Left cardiac atrium (tissue), 4 donors: ENCODE data around the gene RHEBL1. TPM values are rescaled to one million over a fixed set of nuclear protein-coding genes. Genes with fewer than 3 reads are reported as not detected.

Experiments
- ATAC-seq, 2 donors: fragments of 200-7000 bp; cut with Tn5 transposase; one replicate each; pipeline ENCODE4 v1.9.1; 2020; ENCODE audit warnings: mild to moderate bottlenecking in 2 of 2, moderate library complexity in 2 of 2
- DNase-seq: peaks from one replicate; pipeline ENCODE4 v3.0.0-alpha.2; 2020
- intact Hi-C, 2 donors: fragments of 100-400 bp; cut with DNase I; formaldehyde crosslinking; loops; one replicate each; pipeline versions ENCODE4 v1.14.1 to v1.15.1; 2022 to 2023
- total RNA-seq, 2 donors: library from RNA; stranded (reverse); fragmentation: NEBNext Ultra II Directional; extraction: Animal tissue kit (Norgen Biotek cat#: 25700); gene quantifications; one replicate each; pipeline ENCODE4 v1.2.1, GENCODE V29; 2021
- donor health status: DM: no; HTN: yes; CAD: no.
- donor health status: DM: no; HTN: yes; CAD: no; lungs with severe emphysema.
- donor health status: DM: yes; HTN: yes; CAD: no.
- donor health status: Dilated cardiomyopathy.

The RHEBL1 gene
- total RNA-seq, 2 donors from 2014 or later: 0.24 to 0.41 TPM

DNA sequence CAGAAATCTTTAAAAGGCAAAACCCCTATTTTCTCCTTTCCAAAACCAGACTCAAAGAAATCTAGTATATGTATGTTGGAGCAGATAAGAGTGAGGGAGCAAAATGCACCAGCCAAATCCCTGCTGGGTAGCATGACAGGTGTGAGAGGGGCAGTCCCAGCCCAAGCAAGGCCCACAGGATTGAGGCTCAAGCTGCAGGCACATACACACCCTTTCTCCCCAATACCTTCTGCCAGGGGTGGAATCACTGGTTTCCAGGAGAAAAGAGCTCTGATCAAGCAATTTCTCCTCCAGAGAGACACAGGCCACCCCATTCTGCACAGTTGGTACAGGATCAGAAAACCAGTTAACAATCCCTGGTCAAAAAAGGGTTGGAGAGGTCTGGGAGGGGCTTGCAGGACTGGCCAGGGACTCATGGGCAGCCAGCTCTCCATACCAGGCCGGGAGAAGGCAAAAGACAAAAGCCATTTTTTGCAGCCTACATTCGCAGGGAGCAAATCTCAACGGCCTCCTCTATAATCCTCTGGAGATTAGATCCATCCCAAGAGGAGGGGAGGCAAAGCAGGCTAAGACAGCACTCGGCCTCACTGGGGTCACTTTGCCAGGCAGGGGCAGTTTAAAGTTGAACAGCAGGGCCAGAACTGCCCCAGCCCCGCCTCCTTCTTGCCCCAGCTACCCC, 11.3 kb downstream of the RHEBL1 start:
- ATAC-seq: no peak
- intact Hi-C loops: no loop called here
- DNase-seq: no peak

DNA sequence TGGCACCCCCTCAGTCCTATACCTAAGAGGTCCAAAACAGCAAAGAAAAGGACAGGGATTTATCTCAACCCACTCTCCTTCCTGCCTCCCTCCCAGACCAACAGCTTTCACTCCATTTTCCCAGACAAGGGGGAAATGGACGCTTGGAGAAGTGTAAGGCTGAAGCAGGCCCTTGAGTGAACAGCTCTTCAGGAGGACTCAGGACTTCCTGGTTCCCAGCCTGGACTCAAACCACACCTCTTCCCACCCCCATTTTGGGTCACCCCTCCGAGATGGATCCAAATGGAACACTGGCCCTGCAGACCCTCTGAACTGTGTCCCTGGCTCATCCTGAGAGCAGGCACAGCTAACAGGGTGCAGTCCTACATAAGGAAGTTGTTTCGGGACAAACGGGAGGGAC, 11.9 kb downstream of the RHEBL1 start:
- DNase-seq (no peak), ATAC-seq (no peak)
- intact Hi-C loops: no loop called here

DNA sequence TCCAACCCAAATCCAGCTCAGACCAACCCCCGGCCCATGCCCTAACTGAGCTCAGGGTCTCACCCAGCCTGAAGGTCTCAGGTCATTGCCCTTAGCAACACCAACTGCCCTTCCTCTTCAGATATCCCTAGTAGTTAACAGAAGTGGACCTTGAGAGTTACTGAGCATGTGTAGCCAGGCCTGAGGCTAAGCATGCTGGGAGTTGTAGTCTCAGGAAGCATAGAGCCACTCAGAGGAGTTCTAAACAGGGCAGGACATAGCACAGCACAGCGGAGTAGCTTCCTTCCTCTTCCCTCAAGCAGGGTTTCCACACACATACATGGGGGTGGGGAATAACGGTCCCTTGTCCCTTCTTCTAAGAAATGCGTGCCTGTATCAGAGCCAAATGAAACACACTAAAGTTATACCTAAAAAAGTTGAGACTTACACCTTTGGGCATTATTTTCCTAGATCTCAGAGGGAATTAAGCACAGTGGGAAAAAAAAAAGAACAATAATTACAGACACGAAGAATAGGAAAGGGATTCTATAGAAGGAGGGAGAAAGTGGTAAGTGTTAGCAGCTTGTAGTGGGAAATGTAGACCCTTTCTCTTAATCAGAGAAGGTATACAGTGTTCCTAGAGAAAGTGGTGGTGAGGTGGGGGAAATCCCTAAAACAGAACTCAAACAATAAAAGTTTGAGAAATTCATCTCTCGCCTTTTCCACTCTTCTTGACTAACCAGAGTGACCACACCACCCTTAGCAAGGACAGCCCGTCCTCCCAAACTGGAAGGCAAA, 13.6 kb downstream of the RHEBL1 start:
- ATAC-seq (peak; percentile 42 to 65), DNase-seq (peak; percentile 68)
- intact Hi-C loops: no loop called here

DNA sequence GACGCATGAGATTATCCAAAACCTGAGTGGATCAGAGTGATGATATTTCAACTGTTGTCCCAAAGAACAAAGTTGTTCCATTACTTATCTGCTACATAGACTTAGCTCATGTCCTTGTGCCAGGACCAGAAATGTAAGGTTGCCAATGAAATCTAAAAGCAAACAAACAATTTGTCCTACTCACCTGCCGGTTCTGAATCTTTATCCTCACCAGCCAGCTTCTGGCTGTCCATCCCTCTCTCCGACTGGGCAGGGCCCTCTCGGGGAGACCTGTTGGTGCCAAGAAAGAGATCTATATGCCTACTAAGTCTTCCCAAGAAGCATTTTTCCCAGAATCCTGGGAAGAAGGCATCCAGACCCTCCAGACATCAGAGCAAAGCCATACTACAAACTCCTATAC, 14.7 kb downstream of the RHEBL1 start:
- ATAC-seq (no peak), DNase-seq (no peak)
- intact Hi-C loops: no loop called here

DNA sequence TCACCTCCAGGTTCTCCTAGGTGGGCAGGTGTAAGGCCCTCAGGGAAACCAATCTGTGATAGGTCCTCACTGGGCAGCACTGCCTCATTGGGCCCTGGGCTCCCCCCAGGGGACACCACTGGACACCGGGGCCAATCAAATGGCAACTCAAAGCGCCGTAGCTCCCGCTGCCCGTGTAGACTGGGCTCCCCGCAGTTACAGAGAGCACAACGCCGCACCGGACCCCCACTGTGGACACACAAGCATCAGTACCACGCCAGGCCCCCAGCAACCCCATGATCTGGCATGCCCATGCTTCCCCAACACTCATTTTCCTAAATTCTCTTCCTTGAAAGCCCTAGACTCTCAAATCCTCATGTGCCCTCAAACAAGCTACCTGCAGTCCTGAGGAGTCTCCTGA, 15.3 kb downstream of the RHEBL1 start:
- DNase-seq (no peak), ATAC-seq (no peak)
- intact Hi-C loops: no loop called here

DNA sequence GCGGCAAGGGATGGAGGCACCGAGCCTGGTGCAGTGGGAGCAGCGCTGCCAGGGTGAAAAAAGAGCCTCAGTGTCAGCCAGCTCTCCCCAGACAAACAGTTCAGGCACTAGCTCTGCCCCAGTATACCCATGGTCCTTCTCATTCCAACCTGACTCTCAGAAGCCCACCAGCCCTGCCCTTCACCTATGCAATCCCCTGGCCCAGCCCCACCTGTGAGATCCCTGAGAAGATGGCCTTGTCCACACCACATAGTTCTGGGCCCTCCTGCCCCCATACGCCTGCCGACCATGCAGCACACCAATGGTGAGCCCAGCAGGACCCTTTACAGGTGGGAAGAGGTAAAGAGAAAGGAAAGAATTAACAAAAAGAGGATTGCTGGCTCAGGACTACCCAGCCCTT, 15.7 kb downstream of the RHEBL1 start:
- intact Hi-C loops: no loop called here
- DNase-seq: no peak
- no peak for ATAC-seq

DNA sequence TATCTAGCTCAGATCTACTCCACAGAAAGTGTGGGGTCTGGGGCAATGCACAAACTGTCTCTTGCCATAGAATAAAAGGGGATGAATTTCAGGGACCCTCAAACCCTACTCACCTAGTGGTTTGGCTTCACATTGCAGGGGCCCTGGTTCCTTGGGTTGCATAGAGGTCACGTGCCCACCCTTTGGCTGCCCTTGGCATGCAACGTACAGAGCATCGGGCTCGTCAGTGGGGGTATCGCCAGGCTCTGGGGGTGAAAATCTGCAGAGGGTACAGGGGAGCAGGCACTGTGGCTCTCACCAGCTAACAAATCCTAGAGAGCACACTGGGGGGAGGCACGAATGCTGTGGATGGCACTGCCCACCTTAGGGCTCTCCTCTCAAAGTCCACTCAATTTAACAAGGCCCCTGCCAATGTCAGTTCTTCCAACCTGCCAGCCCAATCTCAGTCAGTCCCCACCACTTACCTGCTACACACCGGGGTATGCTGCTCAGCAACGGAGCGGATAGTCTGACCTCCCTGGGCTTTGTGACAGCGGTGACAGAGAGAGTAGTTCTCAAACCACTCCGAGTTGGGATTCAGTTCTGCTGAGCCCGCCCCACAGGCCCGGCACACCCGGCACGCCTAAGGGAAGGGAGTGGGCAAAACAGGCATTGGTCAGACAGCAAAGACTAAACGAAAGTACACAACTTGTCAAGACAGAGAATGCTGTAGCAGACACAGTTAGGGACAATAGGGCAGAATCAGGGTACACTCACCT, 17.1 kb downstream of the RHEBL1 start:
- ATAC-seq (no peak), DNase-seq (no peak)
- intact Hi-C loops: no loop called here

DNA sequence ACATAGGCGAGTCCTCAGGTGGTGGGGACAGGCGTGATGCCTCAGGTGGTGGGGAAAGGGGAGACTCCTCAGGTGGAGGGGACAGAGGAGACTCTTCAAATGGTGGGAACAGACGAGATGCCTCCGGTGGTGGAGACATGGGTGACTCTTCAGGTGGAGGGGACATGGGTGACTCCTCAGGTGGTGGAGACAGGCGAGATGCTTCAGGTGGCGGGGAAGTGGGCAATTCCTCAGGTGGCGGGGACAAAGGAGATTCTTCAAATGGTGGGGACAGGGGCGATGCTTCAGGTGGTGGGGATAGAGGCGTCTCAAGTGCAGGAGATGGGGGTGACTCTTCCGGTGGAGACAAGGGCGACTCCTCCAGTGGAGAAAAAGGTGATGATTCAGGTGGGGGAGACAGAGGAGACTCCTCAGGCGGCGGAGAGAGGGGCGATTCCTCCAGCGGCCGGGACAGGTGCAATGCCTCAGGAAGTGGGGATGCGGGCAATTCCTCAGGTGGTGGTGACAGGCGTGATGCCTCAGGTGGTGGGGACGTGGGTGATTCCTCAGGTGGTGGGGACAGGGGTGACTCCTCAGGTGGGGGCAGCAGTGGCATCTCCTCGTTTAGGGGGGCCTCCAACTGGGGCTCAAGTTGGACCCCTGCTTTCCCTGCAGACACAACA, 17.9 kb downstream of the RHEBL1 start:
- no peak for ATAC-seq
- intact Hi-C loops: no loop called here
- no peak for DNase-seq

DNA sequence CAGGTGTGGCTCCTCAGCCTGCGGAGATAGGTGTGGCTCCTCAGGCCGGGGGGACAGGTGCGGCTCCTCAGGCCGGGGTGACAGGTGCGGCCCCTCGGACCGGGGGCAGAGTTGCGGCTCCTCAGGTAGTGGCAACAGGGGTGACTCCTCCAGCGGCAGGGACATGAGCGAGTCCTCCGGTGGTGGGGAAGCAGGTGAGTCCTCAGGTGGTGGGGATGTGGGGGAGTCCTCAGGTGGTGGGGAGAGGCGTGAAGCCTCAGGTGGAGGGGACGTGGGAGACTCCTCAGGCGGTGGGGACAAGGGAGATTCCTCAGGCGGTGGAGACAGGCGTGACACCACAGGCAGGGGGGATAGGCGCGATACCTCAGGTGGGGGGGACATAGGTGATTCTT, 18.4 kb downstream of the RHEBL1 start:
- intact Hi-C loops: no loop called here
- no peak for DNase-seq
- ATAC-seq: no peak

DNA sequence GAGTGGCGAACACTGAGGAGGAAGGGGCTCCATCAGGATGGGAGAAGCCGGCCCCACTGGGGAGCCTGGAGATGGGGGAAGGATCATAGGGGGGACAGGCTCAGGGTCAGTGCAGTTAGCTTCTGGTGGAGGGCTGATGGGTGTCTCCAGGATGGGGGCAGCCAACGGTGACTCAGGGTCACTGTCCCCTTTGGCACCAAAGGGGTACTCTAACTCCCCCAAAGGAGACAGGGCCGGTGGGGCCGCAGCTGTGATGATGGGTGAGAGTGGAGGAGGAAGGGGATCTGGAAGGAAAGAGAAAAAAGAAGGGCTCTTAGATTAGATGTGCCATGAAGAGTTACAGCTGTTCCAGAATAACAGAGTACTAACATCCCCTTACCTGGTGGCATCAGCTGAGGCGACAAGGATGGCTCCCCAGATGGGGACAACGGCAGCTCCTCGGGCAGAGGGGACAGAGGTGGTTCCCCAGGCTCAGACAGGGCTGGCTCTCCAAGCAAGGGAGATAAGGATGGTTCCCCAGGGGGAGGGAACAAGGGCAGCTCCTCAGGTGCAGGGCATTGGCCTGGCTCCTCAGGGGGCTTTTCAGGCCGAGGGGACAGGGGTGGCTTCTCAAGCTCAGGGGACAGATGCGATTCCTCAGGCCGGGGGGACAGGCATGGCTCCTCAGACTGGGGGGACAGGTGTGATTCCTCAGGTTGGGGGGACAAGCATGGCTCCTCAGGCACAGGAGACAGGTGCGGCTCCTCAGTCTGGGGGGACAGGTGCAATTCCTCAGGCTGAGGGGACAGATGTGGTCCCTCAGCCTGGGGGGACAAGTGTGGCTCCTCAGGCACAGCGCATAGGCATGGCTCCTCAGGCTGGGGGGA, 19.0 kb downstream of the RHEBL1 start:
- no peak for ATAC-seq
- DNase-seq: no peak
- intact Hi-C loops: no loop called here

DNA sequence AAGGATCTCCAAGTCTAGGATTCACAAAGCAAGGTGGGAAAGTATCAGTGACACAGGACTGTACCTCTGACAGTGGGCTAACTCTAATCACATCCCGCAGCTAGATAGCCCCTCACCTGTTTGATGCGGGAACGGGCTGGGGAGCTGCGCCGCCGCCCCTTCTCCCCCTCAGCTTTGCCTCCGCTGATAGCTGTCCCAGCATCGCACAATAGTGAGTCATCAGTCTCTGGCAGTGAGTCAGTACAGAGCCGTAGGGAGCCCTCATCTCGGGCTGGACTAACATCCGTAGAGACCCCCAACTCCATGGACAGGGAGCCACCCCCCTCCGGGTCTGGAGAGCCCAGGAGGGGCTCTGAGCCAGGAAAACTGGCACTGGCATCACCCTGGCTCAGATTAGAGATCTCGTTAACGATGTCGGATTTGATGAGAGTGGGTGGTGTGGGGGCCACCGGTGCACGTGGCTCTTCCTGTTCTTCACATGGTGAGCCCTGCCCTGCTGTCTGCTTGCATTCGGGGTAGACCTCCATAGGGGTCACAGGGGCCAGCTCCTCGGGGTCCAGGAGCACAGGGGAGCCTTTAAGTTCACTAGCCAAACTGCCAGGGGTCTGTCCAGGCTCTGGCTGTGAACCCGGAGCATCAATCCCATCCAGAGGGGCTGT, 20.1 kb downstream of the RHEBL1 start:
- ATAC-seq (peak in 1 of 2 donors; percentile 48), DNase-seq (no peak)
- intact Hi-C loops: no loop called here

DNA sequence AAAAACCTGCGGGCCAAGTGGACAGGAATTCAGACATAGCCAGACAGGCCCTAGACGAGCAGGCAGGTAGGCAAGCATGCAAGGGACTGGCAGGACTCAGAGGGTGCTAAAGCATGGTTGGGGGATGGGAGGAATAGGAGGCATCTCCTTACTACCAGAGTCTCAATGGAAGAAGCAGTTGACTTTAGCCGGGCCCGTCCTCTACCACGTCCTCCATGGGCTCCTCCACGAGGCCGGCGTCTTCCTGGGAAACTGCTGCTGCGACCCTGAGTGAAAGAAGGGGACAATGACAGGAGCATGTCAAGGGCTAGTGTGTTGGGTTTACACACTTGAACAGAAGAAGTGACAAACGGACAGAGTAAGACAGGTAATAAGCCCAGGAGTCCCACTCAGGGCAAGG, 20.8 kb downstream of the RHEBL1 start:
- DNase-seq (no peak), ATAC-seq (no peak)
- intact Hi-C loops: no loop called here

DNA sequence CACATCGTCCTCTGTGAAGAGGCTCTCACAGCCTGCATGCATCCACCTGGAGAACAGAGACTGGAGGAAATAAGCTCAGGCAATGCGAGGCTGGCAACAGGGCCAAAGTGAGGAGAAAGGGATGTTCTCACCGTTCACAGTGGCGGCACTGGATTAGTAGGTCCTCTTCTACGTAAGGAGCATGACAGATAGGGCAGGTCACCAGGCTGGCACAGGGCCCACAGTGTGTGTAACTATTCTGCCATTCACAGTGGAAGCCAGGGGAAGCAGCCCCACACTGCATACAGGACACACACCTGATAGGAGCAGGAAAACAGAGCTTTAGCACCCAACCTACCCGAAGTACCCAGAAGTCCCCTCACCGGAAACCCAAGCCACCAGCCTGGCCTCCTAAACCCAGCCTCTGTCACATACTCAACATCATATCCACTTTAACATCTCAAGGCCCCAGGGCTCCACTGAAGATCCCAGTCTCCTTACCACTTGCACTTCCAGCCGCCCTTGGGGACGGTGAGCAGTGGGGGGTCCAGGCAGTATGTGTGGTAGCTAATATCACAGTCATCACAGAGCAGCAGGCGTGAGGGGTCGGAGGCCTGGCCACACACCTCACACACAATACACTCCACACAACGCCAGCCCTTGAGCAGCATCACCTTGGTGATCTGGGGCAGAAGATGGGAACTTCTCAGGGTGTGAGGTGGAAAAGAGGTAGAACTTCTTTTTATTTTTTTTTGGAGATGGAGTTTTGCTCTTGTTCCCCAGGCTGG, 23.5 kb downstream of the RHEBL1 start:
- intact Hi-C loops: no loop called here
- DNase-seq (peak; percentile 20), ATAC-seq (peak in 1 of 2 donors; percentile 15)

DNA sequence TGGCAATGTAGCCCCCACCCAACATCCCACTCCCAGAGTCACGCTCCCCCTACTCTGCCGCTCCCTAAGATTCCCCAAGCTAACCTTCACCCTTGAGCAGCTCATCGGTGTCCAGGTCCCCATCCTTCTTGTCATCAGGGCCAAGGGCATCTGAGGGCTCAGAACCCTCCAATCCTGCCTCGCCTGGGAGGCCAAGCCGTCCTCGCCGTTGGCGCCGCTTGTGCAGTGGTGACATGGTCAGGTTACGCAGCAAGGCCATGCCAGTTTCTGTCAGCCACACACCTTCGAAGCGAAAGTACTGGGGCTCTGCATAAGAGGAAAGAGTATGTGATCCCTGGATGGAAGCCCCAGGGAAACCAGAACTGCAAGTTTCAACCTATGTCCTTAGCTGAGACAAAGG, 25.1 kb downstream of the RHEBL1 start:
- no peak for DNase-seq
- intact Hi-C loops: no loop called here
- ATAC-seq: no peak

DNA sequence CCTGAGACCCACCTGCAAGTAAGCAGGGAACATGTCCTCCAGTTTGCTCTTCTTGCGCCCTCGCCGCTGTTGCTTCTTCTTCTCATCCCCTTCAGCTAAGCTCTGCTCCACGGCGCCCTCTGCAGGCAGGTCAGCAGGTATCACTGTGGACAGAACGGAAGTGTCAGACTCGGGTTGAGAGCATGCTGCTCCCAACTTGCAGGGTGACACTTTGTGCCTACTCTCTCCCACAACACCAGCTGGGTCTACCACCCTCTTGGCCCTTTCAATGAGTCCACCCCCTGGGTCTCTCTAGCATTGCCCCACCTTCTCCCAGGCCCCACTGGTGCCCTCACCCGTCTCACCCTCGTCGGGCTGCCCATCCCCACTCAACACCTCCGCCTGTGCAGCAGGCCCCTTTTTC, 25.9 kb downstream of the RHEBL1 start:
- peak; percentile 59 for DNase-seq
- ATAC-seq: peak in 1 of 2 donors; percentile 13
- intact Hi-C loops: no loop called here

DNA sequence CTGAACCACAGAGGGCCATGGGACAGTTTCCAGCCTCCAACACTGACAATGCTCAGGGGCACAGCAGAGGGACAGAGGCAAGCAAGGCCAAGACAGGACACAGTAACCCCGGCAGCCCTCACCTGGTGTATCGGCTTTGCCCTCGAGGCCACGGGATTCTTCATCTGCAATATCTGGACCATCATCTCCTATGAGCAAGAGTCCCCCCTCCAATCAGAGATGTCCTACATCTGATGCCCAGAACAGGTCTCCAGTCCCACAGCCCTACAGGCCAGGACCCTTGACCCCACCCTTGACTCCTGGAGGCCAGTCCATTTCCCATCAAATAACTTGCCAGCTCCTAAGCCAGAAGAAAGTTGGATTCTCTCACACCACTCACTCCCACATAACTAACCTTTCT, 26.5 kb downstream of the RHEBL1 start:
- DNase-seq: no peak
- intact Hi-C loops: no loop called here
- ATAC-seq: no peak

DNA sequence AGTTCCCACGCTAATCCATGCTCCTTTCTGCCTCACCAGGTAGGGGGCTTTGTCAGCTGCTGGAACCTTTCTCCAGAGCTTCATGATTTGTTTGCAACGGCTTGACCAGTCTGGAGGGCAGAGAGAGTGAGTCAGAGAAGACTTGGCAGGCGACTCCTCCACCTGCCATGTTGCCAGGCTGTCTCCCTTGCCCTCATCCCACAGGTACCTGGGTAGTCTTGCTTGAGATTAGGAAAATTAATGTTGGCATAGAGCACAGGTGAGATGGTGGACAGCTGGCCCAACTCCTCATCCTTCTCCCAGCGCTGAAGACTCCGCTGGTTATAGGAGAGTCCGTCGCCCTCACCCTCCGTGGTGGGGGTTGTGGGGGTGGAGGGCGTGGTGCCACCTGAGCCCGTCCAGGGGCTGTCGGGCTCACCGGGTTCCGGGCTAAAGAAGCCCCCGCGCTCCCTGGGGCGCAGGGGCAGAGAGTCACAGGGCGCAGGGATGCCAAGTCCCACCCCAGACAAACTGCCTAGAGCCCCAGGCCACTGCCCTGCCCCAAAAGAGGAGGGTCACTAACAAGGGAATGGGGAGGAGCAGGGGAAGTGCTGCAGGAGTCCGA, 27.8 kb downstream of the RHEBL1 start:
- DNase-seq (no peak), ATAC-seq (no peak)
- intact Hi-C loops: no loop called here
